NCI-H2196 (cell line): Measurements from ENCODE around the gene RBM20.
"Not testable (repeated sequence)": the region's sequence is repeated elsewhere in the genome, so short reads cannot be mapped to it uniquely, and the experiment has no call there.

Source experiments
- DNase-seq: peaks from one replicate; lab custom pipeline; 2025; ENCODE audit not compliant: unreplicated experiment; lab: John Stamatoyannopoulos, UW

Gene RBM20

GRCh38 chr10:110647136-110647430 lies 2.9 kb downstream of the RBM20 start:
- no peak for DNase-seq

GRCh38 chr10:110648692-110649346 lies 4.7 kb downstream of the RBM20 start:
- DNase-seq, result no peak

GRCh38 chr10:110649347-110650264 lies 5.5 kb downstream of the RBM20 start:
- DNase-seq, result no peak

GRCh38 chr10:110650265-110650668 lies 6.1 kb downstream of the RBM20 start:
- DNase-seq, result no peak

- no peak for DNase-seq
Measured at GRCh38 chr10:110651044-110651958, 7.2 kb downstream of the RBM20 start.

GRCh38 chr10:110652475-110653118 lies 8.5 kb downstream of the RBM20 start:
- no peak for DNase-seq

GRCh38 chr10:110655320-110655719 lies 11.2 kb downstream of the RBM20 start:
- no peak for DNase-seq

GRCh38 chr10:110656612-110657011 lies 12.5 kb downstream of the RBM20 start:
- no peak for DNase-seq

- no peak for DNase-seq
Measured at GRCh38 chr10:110657973-110658691, 14.0 kb downstream of the RBM20 start.

- DNase-seq, result no peak
Measured at GRCh38 chr10:110659558-110659957, 15.4 kb downstream of the RBM20 start.

- DNase-seq, result not testable (repeated sequence)
Measured at GRCh38 chr10:110660289-110660688, 16.2 kb downstream of the RBM20 start.

GRCh38 chr10:110661292-110661691 lies 17.2 kb downstream of the RBM20 start:
- DNase-seq, result no peak

GRCh38 chr10:110664483-110665420 lies 20.6 kb downstream of the RBM20 start:
- DNase-seq, result peak; percentile 37

GRCh38 chr10:110666259-110666658 lies 22.1 kb downstream of the RBM20 start:
- not testable (repeated sequence) for DNase-seq

GRCh38 chr10:110666673-110667072 lies 22.5 kb downstream of the RBM20 start:
- no peak for DNase-seq

GRCh38 chr10:110667620-110668343 lies 23.6 kb downstream of the RBM20 start:
- no peak for DNase-seq

GRCh38 chr10:110668443-110668842 lies 24.3 kb downstream of the RBM20 start:
- no peak for DNase-seq

- DNase-seq, result no peak
Measured at GRCh38 chr10:110670335-110670734, 26.2 kb downstream of the RBM20 start.
